Nephron (organoid): ENCODE measurements around the gene HEY2.
A peak's percentile ranks its signal among the peaks of the same experiment; 100 is the strongest.

Experiments used
- H3K27ac Mint-ChIP-seq, 3 experiments: 2 replicates each; pipeline ENCODE4 v1.8.0; 2020; ENCODE audit warnings: mixed read lengths in 3 of 3, mild to moderate bottlenecking in 2 of 3, moderate library complexity in 1 of 3
- H3K27me3 Mint-ChIP-seq: 2 replicates; pipeline ENCODE4 v1.8.0; 2021; ENCODE audit warnings: low read depth, mild to moderate bottlenecking, moderate library complexity, mixed read lengths
- H3K36me3 Mint-ChIP-seq: 2 replicates; pipeline ENCODE4 v1.8.0; 2020; ENCODE audit warnings: low read depth, mixed read lengths
- H3K4me1 Mint-ChIP-seq: 2 replicates; pipeline ENCODE4 v1.8.0; 2020; ENCODE audit warnings: mixed read lengths
- H3K4me3 Mint-ChIP-seq, 3 experiments: 2 replicates each; pipeline ENCODE4 v1.8.0; 2020; ENCODE audit warnings: mild to moderate bottlenecking in 3 of 3, mixed read lengths in 3 of 3, moderate library complexity in 2 of 3
- H3K9me3 Mint-ChIP-seq: 2 replicates; pipeline ENCODE4 v1.8.0; 2020; ENCODE audit warnings: mixed read lengths
- TF ChIP-seq, protein P1 (sequence below), 3 experiments: fragments of 200-600 bp; sonication (generic); IDR thresholded peaks; one replicate each; pipeline ENCODE4 v1.5.0; 2021; ENCODE audit warnings: antibody characterized with exemption in 3 of 3; ENCODE audit not compliant: unreplicated experiment in 3 of 3

HEY2 gene

DNA sequence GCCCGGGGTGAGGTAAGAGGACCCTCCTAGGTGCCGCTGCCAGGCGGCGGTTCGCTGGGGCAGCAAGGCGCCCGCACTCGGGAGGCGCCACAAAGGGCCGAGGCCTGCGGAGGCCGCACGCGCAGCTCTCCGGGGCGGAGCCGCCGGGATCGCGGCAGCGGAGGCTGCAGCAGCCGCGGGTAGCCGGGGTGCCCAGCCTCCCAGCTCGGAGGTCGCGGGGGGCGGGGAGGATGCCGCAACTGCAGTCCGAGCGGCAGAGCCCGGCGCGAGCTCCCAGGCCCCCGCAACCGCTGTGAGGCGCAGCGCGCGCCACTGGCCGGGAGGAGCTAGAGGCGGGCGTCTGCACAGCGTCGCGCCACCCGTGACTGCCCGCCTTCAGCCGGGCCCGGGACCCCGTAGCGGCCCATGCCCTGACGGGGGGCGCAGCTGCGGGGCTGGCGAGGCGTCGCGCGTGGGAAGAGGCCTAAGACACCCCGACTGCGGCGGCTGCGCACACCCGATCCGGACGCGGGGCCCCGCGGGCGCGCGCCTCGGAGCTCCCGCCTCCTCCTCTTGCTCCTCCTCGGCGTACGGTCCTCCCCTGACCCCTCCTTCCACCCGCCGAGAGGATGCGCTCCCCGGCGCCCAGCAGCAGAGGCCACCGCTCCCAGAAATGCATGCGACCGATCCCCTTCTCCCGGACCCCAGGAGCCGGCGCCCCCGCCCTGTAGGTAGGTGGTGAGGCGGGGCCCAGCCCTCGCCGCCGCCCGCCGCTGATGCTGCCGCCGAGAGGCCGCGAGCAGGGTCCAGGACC is 41.1 kb downstream of the HEY2 start, which contains the start of gene NCOA7:
NCOA7 (plus strand) TSS at position 603 of the 793 bp plus-strand sequence. CDS start 24,395 bp downstream, outside the sequence.
- Mint-ChIP-seq H3K4me1 (peaks cover 27% of the 10 kb centered on the region), H3K4me3 (peak within 1 kb of the TSS; percentile 87 to 97 (median 93)), H3K9me3 (no peaks in the 10 kb centered on the region)

DNA sequence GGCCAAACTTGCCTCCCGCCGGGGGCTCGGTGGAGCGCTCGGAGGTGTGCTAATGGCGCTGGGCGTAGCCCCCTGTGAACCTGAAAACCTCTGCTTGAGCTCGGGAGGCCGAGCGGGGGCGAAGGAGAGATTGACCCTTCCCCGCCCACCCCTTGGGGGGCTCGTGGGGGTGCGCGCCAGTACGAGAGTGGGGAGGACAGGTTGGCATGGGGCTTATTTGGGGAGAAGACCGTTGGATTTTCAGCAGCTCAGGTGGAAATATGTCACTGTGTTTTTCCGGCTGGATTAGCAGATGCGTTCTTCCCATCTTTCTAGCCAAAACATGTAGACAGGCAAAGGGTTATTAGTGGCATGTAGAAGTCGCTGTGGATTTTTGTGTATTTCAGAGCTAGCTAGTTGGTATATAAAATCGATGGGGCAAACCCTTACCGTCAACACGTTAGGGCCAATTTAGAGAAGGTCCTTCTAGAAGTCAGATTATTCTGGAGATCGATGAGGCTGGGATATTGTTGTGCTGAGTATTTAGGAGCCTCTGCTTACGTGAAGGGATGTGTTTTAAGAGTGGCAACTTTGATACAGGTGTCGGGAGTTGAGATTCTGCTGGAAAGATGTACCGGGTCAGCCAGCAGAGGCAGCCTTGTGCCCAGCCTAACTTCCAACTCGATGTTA is 41.9 kb downstream of the HEY2 start:
- peak overlapping the region; percentile 83 to 91 (median 90) for H3K27ac Mint-ChIP-seq
- H3K9me3 Mint-ChIP-seq: no peaks in the 10 kb centered on the region
- TF ChIP-seq, protein P1, sequence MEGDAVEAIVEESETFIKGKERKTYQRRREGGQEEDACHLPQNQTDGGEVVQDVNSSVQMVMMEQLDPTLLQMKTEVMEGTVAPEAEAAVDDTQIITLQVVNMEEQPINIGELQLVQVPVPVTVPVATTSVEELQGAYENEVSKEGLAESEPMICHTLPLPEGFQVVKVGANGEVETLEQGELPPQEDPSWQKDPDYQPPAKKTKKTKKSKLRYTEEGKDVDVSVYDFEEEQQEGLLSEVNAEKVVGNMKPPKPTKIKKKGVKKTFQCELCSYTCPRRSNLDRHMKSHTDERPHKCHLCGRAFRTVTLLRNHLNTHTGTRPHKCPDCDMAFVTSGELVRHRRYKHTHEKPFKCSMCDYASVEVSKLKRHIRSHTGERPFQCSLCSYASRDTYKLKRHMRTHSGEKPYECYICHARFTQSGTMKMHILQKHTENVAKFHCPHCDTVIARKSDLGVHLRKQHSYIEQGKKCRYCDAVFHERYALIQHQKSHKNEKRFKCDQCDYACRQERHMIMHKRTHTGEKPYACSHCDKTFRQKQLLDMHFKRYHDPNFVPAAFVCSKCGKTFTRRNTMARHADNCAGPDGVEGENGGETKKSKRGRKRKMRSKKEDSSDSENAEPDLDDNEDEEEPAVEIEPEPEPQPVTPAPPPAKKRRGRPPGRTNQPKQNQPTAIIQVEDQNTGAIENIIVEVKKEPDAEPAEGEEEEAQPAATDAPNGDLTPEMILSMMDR (IDR thresholded peaks at IDR 0.05; ENCODE audit: unreplicated experiment in 3 of 3): peak; percentile 57 to 60 (median 58)
- H3K4me1 Mint-ChIP-seq: peaks cover 27% of the 10 kb centered on the region
- H3K27me3 Mint-ChIP-seq: no peaks in the 10 kb centered on the region
- H3K36me3 Mint-ChIP-seq: no peaks in the 10 kb centered on the region
- H3K4me3 Mint-ChIP-seq: peak overlapping the region; percentile 86 to 93 (median 92)

More for the DNA sequence above, 41.1 kb downstream of the HEY2 start, which contains the start of gene NCOA7:
- TF ChIP-seq, protein P1 (IDR thresholded peaks at IDR 0.05; ENCODE audit: unreplicated experiment in 3 of 3): no peak
- Mint-ChIP-seq H3K27ac (peak within 1 kb of the TSS; percentile 99 to 100 (median 100)), H3K27me3 (no peaks in the 10 kb centered on the region), H3K36me3 (no peaks in the 10 kb centered on the region)

DNA sequence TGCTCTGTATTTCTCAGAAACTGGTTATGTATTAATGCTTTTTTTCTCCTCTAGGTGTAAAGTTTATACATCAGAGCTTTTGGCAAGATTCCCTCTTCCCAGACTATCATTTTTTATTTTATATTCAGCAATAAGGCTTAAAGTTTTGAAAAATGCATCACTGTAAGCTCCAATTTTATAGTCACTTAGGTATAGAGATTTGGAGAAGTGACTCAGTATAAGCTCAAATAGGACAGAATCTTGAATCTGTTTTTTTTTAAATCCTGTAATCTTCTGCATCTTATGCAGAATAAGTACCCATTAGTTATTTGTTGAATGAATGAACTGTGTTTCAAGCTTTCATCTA is 42.4 kb downstream of the HEY2 start:
- Mint-ChIP-seq H3K4me1 (peaks cover 27% of the 10 kb centered on the region), H3K9me3 (no peaks in the 10 kb centered on the region), H3K36me3 (no peaks in the 10 kb centered on the region), H3K27ac (peak overlapping the region; percentile 83 to 91 (median 90)), H3K27me3 (no peaks in the 10 kb centered on the region), H3K4me3 (peak overlapping the region; percentile 86 to 93 (median 92))
- TF ChIP-seq, protein P1 (IDR thresholded peaks at IDR 0.05; ENCODE audit: unreplicated experiment in 3 of 3): peak in 2 of 3 experiments; percentile 7 to 26

DNA sequence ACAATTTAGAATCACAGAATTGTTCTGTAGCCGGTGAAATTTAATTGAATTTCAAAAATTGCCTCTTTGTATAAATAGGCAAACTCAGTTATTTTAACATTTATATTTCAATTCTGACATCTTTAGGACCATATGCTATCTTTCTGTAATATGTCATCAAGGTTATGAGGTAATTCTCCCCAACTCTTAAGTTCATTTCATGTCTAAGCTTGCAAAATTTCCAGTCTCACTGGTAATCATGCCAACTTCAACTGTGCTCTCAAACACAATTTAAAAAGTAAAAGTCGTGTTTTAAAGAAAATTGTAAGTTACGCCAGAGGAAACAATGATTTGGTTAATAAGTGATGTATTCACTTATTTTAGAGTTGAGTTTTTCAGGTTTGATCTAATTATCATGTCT is 42.7 kb downstream of the HEY2 start:
- TF ChIP-seq, protein P1 (IDR thresholded peaks at IDR 0.05; ENCODE audit: unreplicated experiment in 3 of 3): no peak
- H3K4me3 Mint-ChIP-seq: peak overlapping the region; percentile 48 to 92 (median 86)
- peaks cover 27% of the 10 kb centered on the region for H3K4me1 Mint-ChIP-seq
- H3K36me3 Mint-ChIP-seq: no peaks in the 10 kb centered on the region
- no peaks in the 10 kb centered on the region for H3K9me3 Mint-ChIP-seq
- no peaks in the 10 kb centered on the region for H3K27me3 Mint-ChIP-seq
- peak overlapping the region in 2 of 3 experiments; percentile 52 to 83 for H3K27ac Mint-ChIP-seq

DNA sequence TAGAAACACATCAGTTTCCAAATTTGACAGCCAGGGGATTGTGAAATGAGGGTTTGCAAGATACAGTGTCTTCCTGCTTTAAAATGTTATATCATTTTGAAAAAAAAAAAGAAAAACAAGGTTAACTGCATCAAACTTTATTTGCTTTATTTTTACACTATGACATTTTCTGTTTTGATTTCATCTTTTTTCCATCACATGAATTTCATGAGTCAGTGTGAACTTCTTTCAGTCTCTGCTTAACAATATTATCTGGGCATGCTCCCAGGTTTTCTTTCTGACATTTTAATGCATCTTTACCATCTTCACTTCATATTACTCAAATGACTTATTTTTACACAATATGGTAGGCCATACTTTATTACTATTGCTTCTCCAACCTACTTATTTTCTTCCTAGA is 43.2 kb downstream of the HEY2 start:
- TF ChIP-seq, protein P1 (IDR thresholded peaks at IDR 0.05; ENCODE audit: unreplicated experiment in 3 of 3): no peak
- Mint-ChIP-seq H3K27ac (peak overlapping the region in 1 of 3 experiments; percentile 52), H3K36me3 (no peaks in the 10 kb centered on the region), H3K4me1 (peaks cover 27% of the 10 kb centered on the region), H3K9me3 (no peaks in the 10 kb centered on the region), H3K4me3 (peak overlapping the region; percentile 40 to 78 (median 71)), H3K27me3 (no peaks in the 10 kb centered on the region)
